NCI-H345 treated with DMSO at 0.1 percent for 48 hours (cell line): Measurements from ENCODE around the gene PARVB.

Source experiments
- DNase-seq: peaks from one replicate; lab custom pipeline; 2025; ENCODE audit not compliant: unreplicated experiment; lab: John Stamatoyannopoulos, UW

Gene PARVB

GRCh38 chr22:44131412-44131811 is 107.3 kb downstream of the PARVB start:
- DNase-seq, result no peak

GRCh38 chr22:44131989-44132685 is 108.0 kb downstream of the PARVB start:
- DNase-seq, result no peak

GRCh38 chr22:44132724-44133123 is 108.6 kb downstream of the PARVB start:
- no peak for DNase-seq

DNA sequence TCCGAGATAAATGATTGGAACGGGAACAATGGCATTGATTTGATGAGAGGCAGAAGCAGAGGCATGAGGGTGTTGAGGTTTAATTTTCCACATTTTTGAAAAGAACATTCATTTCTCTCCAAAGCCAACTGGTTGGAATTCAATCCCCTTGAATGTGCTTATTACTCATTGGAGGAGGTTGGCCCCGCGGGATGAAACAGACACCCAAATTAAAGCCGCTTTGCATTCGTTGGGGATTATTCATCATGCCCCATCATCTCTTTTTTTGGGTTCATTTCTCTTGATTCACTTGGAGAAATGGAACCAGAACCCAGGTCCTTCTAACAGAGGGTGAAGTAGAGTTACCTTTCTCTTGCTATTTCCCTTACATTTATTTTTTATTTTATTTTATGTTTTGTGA is 109.1 kb downstream of the PARVB start:
- no peak for DNase-seq

- DNase-seq, result no peak
Measured at GRCh38 chr22:44133901-44134571, 109.9 kb downstream of the PARVB start.

- no peak for DNase-seq
Measured at GRCh38 chr22:44136112-44136511, 112.0 kb downstream of the PARVB start.

GRCh38 chr22:44136786-44137185 is 112.7 kb downstream of the PARVB start:
- no peak for DNase-seq

GRCh38 chr22:44137415-44137814 is 113.3 kb downstream of the PARVB start:
- DNase-seq, result no peak

DNA sequence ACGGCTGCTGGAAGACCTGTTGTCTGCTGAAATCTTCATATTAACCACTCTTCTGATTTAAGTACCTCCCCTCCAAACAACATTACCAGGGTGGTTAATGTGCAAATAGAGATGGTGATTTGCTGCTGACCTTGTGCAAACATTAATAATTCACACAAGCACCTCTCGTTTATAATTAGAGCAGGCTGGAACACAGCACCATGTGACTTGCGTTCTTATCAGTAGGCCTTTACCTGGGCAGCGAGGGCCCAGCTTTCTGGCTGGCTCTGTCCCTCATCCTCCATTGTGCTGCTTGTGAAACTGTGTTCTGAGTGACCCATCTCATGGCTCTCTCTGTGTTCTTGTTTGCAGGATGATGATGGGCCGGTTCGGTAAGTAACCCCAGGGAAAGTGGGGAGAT is 115.7 kb downstream of the PARVB start:
- DNase-seq, result no peak

- no peak for DNase-seq
Measured at GRCh38 chr22:44142421-44143104, 118.5 kb downstream of the PARVB start.

DNA sequence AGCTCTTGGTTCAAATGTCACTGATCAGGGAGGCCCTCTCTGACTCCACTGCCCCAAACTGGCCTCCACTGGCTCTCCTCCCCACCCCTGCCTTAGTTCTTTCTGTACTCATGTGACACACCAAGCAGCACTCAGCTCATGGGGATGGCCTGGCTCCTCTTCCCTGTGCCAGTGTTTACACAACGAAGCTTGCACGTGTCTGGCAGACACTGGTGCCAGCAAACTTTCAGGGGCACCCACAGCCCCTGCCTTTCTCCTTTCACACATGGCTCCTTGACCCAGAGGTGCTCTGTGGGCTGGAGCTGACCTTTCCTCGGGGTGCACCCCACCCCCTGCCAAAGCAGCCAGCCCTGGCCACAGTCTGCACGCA is 119.0 kb downstream of the PARVB start:
- DNase-seq, result no peak

- DNase-seq, result no peak
Measured at GRCh38 chr22:44143579-44143978, 119.5 kb downstream of the PARVB start.

DNA sequence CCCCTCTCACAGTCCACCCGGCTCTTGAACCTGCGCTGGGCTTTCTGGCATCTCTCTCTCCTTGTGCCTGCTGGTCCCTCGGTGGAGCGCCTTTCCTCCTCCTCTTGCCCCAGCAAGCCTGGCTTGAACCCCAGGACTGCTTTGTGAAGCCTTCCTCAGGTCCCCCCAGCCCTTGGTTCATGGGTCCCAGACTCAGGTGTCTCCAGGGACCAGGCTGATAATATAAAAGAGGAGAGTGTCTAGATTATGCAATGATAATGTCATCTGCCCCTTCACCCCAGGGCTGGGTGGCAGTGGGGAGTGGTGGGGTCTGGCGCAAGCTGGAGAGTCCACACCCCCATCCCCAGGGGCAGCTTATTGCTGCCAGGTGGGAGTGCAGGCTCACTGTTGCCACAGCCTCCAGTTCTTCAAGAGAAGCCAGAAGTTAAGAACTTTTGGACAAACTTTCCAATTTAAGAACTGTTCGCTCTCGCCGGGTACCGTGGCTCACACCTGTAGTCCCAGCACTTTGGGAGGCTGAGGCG is 120.0 kb downstream of the PARVB start:
- no peak for DNase-seq

DNA sequence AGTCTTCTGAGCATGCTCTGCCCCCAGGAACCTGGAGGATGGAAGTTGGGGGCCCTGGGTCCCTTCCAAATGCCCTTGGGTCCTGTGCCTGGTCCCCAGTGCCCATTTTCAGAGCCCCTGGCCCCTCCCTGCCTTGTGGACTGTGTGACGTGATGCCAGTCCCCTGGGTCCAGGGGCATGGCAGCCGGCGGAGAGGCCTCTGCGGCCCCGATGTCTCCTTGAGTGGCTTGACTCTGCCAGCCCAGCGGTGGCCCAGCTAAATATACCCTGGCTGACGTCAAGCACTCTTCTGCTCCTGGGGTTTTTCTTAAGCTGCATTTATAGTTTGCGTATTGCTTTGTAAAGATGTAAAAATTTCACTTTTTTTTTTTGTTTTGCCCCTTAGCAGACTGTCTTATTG is 121.4 kb downstream of the PARVB start:
- no peak for DNase-seq

GRCh38 chr22:44146088-44146861 is 122.2 kb downstream of the PARVB start:
- no peak for DNase-seq

- DNase-seq, result no peak
Measured at GRCh38 chr22:44147008-44147645, 123.0 kb downstream of the PARVB start.

- no peak for DNase-seq
Measured at GRCh38 chr22:44147821-44148574, 123.9 kb downstream of the PARVB start.

GRCh38 chr22:44151676-44152075 is 127.6 kb downstream of the PARVB start:
- DNase-seq, result no peak

GRCh38 chr22:44153710-44154109 is 129.6 kb downstream of the PARVB start:
- DNase-seq, result no peak

DNA sequence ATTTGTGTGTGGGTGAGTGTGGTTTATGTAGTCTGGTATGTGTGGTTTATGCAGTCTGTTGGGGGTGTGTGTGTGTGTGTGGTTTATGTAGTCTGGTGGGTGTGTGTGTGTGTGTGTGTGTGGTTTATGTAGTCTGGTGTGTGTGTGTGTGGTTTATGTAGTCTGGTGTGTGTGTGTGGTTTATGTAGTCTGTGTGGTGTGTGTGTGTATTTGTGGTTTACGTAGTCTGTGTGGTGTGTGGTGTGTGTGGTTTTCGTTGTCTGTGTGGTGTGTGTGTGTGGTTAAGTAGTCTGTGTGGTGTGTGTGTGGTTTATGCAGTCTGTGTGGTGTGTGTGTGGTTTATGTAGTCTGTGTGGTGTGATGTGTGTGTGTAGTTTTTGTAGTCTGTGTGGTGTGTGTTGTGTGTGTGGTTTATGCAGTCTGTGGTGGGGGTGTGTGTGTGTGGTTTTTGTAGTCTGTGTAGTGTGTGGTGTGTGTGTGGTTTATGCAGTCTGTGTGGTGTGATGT is 130.4 kb downstream of the PARVB start:
- DNase-seq, result no peak
